Ascending aorta (tissue), 2 donors: ENCODE results near the gene CFAP73. TPM values are rescaled to one million over a fixed set of nuclear protein-coding genes. Genes with fewer than 3 reads are reported as not detected.

Source experiments
- DNase-seq, 2 donors: peaks; one replicate each; pipeline ENCODE4 v3.0.0-alpha.2; 2019; ENCODE audit warnings: low spot score in 2 of 2
- H3K27ac ChIP-seq, 2 donors: fragments of 200-600 bp; sonication (generic); one replicate each; pipeline ENCODE4 v1.5.1; 2016 to 2017; ENCODE audit warnings: mild to moderate bottlenecking in 1 of 2
- H3K27me3 ChIP-seq: fragments of 200-600 bp; sonication (generic); one replicate; pipeline ENCODE4 v1.5.1; 2017
- H3K36me3 ChIP-seq, 2 donors: fragments of 200-600 bp; sonication (generic); one replicate each; pipeline ENCODE4 v1.5.1; 2016
- H3K4me1 ChIP-seq, 2 donors: fragments of 200-600 bp; sonication (generic); one replicate each; pipeline ENCODE4 v1.5.1; 2016 to 2017; ENCODE audit warnings: mild to moderate bottlenecking in 1 of 2
- H3K4me3 ChIP-seq, 2 donors: fragments of 200-600 bp; sonication (generic); one replicate each; pipeline ENCODE4 v1.5.1; 2016 to 2017; ENCODE audit warnings: mild to moderate bottlenecking in 1 of 2
- H3K9me3 ChIP-seq, 2 donors: fragments of 200-600 bp; sonication (generic); one replicate each; pipeline ENCODE4 v1.5.1; 2016
- CTCF ChIP-seq, 3 experiments: fragments of 200-600 bp in 2 of 3; fragments of 450-650 bp in 1 of 3; sonication (generic) in 2 of 3; IDR thresholded peaks; one replicate each; pipeline ENCODE4 v1.5.1; 2016 to 2019; ENCODE audit warnings: antibody characterized with exemption in 3 of 3, mild to moderate bottlenecking in 1 of 3, moderate library complexity in 1 of 3
- intact Hi-C: fragments of 100-400 bp; cut with DNase I; formaldehyde crosslinking; loops from one replicate; pipeline ENCODE4 v1.15.1; 2023
- total RNA-seq: library from RNA; depleted of rRNA; stranded (reverse); fragments of >200 nt; gene quantifications from one replicate; pipeline ENCODE4 v1.1.0, GENCODE V29; 2016

CFAP73 gene
- total RNA-seq, 1 donor from 2014 or later: not detected

- Histone ChIP-seq H3K27me3 (no peaks in the 10 kb centered on the region), H3K27ac (no peak overlapping the region), H3K36me3 (peaks cover 93 to 100% of the 10 kb centered on the region in 2 donors), H3K9me3 (no peaks in the 10 kb centered on the region), H3K4me3 (no peak overlapping the region), H3K4me1 (no peaks in the 10 kb centered on the region)
- no peak for DNase-seq
- TF ChIP-seq CTCF (IDR thresholded peaks at IDR 0.05): no peak
- intact Hi-C loops: no loop called here
Observed at GRCh38 chr12:113173081-113173698, 23.7 kb downstream of the CFAP73 start.

DNA sequence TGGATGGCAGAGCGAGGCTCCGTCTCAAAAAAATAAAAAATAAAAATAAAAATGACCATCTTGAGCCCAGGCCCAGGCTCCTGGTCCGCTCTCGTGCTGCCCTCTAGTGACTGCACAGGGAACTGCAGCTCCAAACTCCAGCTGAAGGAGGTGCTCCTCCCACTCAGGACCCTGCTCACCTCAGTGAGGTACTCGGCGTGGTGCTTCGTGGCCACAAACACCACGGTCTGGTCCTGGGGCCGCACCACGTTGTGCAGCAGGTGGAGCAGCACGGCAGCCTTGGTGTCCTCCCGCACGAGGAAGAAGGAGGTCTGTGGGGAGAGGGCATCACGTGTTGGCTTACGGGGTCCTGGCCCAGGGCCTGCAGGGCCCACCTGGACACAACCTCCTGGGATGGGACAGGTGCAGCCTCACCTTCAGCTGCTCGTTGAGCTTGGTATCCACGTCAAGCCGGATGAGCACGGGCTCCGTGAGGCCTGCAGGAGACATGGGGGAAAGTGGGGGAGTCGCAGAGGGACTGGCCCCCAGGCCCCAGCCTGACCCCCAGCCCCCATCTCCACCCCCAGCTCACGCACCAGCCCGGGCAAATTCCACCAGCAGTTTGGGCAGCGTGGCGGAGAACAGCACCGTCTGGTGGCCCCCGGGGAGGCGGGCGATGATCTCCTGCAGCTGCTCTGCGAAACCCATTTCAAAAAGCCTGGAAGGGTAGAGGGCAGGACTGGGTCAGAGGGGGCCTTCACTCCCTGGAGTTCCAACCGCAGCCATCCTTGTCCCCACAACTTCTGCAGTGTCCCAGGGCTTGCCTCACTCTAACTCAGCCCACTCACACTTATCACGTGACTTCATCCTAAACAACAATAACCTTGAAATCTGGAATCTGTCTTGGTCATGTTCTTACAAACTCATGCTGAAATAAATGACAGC is 25.2 kb downstream of the CFAP73 start:
- H3K9me3 ChIP-seq: no peaks in the 10 kb centered on the region
- no peaks in the 10 kb centered on the region for H3K27me3 ChIP-seq
- no peaks in the 10 kb centered on the region for H3K4me1 ChIP-seq
- intact Hi-C loops: loop anchor here (1.0 kb wide), 1 partner anchor 126 kb away; no protein-coding TSS in a partner anchor
- peak in 1 of 2 donors; percentile 77 for DNase-seq
- no peak overlapping the region for H3K4me3 ChIP-seq
- TF ChIP-seq CTCF (IDR thresholded peaks at IDR 0.05): peak; percentile 79 to 99 (median 98)
- no peak overlapping the region for H3K27ac ChIP-seq
- peaks cover 93 to 100% of the 10 kb centered on the region in 2 donors for H3K36me3 ChIP-seq

GRCh38 chr12:113179023-113179422 is 29.5 kb downstream of the CFAP73 start:
- Histone ChIP-seq H3K36me3 (peaks cover 63 to 72% of the 10 kb centered on the region in 2 donors), H3K4me3 (no peak overlapping the region), H3K27me3 (no peaks in the 10 kb centered on the region), H3K4me1 (peaks cover 3 to 5% of the 10 kb centered on the region in 2 donors), H3K27ac (no peak overlapping the region), H3K9me3 (no peaks in the 10 kb centered on the region)
- intact Hi-C loops: no loop called here
- no peak for DNase-seq
- no peak for TF ChIP-seq CTCF (IDR thresholded peaks at IDR 0.05)

- peaks cover 54 to 59% of the 10 kb centered on the region in 2 donors for H3K36me3 ChIP-seq
- intact Hi-C loops: loop anchor here (10.0 kb wide), 2 partner anchors 244 to 784 kb away; partner anchors contain the start of genes RBM19 and SDSL
Observed at GRCh38 chr12:113180333-113180732, 30.8 kb downstream of the CFAP73 start.

DNA sequence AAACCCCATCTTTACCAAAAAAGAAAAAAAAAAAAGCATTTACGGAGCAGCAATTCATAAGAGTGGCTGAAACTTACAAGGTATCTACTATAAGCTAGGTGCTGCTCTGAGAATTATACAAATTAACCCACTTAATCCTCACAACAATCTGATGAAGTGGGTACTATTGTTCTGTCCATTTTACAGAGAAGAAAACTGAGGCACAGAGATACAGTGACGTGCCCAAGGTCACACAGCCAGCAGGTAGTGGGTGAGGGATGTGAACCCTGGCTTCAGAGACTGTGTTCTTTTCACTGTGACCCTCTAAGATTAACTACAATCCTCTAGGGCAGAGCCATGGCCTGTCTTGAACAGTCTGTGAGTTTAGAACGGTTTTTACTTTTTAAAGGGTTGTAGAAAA is 32.5 kb downstream of the CFAP73 start:
- peaks cover 41 to 43% of the 10 kb centered on the region in 2 donors for H3K36me3 ChIP-seq
- H3K4me3 ChIP-seq: no peak overlapping the region
- intact Hi-C loops: loop anchor here (10.0 kb wide), 2 partner anchors 243 to 783 kb away; partner anchors contain the start of genes RBM19 and SDSL
- peaks cover 11 to 20% of the 10 kb centered on the region in 2 donors for H3K4me1 ChIP-seq
- H3K27ac ChIP-seq: no peak overlapping the region
- no peaks in the 10 kb centered on the region for H3K27me3 ChIP-seq
- no peaks in the 10 kb centered on the region for H3K9me3 ChIP-seq
- no peak for TF ChIP-seq CTCF (IDR thresholded peaks at IDR 0.05)
- no peak for DNase-seq

More at GRCh38 chr12:113180333-113180732, 30.8 kb downstream of the CFAP73 start:
- no peak for DNase-seq
- TF ChIP-seq CTCF (IDR thresholded peaks at IDR 0.05): no peak
- no peak overlapping the region for H3K27ac ChIP-seq
- H3K9me3 ChIP-seq: no peaks in the 10 kb centered on the region
- peaks cover 5 to 8% of the 10 kb centered on the region in 2 donors for H3K4me1 ChIP-seq
- no peaks in the 10 kb centered on the region for H3K27me3 ChIP-seq
- no peak overlapping the region for H3K4me3 ChIP-seq
